ENCODE results near the gene BFAR. TPM values are rescaled to one million over a fixed set of nuclear protein-coding genes. Genes with fewer than 3 reads are reported as not detected.

Gene BFAR
- total and polyA plus RNA-seq, 2 of the 8 experiments (the other 6 are each of a cell fraction or from before 2014, with no cell fraction given): 56.9 to 78.2 TPM

DNA sequence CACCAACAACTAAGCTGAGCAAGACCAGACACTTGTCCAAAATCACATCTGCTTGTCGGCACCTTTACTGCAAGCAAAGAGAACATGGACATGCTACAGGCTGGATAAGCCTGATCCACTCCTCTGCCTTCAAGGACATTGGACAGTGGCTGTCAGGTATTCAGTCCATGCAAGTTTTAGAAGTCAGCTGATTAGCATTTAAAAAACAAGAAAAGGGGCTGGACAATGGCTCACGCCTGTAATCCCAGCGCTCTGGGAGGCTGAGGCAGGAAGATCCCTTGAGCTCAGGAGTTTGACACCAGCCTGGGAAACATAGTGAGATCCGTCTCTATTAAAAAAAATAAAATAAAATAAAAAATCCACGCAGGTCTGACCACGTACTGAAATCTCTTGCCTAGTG lies 23.0 kb upstream of the BFAR start:
- POLR2A ChIA-PET (ENCODE audit: partially characterized antibody): interaction anchor here (0.7 to 3.3 kb wide), 8 partner anchors 9 to 1007 kb away, joined by 3 to 19 read pairs (median 4); partner anchors contain the start of gene PARN
- no peaks in the 10 kb centered on the region for H3K79me1 ChIP-seq (ENCODE audit: low read depth, low read length)
- no peak overlapping the region for H2BK120ac ChIP-seq (replicated peaks; ENCODE audit: low read depth, low read length)
- H2BK5ac ChIP-seq (ENCODE audit: low read depth, low read length): no peak overlapping the region
- no peaks in the 10 kb centered on the region for H3K9me3 ChIP-seq (ENCODE audit: insufficient read depth in 2 of 2, low read depth in 1 of 2, low read length in 1 of 2)
- H3K14ac ChIP-seq (ENCODE audit: insufficient read length): no peak overlapping the region
- no peak overlapping the region for H4K5ac ChIP-seq (ENCODE audit: insufficient read length, low read depth, low read length)
- no peak overlapping the region for H3K56ac ChIP-seq (replicated peaks; ENCODE audit: insufficient read length, low read depth, low read length)
- no peak overlapping the region for H3K23ac ChIP-seq (ENCODE audit: insufficient read length)
- H3K18ac ChIP-seq (ENCODE audit: extremely low read depth, low read length): no peak overlapping the region
- H4K8ac ChIP-seq (ENCODE audit: extremely low read depth, insufficient read depth, low read length): no peak overlapping the region
- H4K20me1 ChIP-seq (replicated peaks in 1 of 2; ENCODE audit: control insufficient read depth in 1 of 2, insufficient read depth in 2 of 2, low read length in 2 of 2): no peaks in the 10 kb centered on the region
- H3K27ac ChIP-seq (ENCODE audit: low read depth, low read length): no peak overlapping the region
- CTCF ChIA-PET (ENCODE audit: partially characterized antibody): interaction anchor here (1.4 kb wide), 1 partner anchor 9 kb away, joined by 5 read pairs; no protein-coding TSS in a partner anchor
- no peak overlapping the region for H3K4me3 ChIP-seq (ENCODE audit: extremely low read depth in 1 of 4, insufficient read depth in 2 of 4, low read depth in 3 of 4, low read length in 4 of 4)
- DNase-seq (ENCODE audit: low read depth in 1 of 2, low spot score in 2 of 2): no peak
- peaks cover 11 to 83% (median 41%) of the 10 kb centered on the region in 4 experiments for H3K36me3 ChIP-seq (ENCODE audit: control insufficient read depth in 2 of 4, insufficient read depth in 4 of 4, low read length in 3 of 4)
- H2BK20ac ChIP-seq (ENCODE audit: low read length): no peak overlapping the region
- H2BK15ac ChIP-seq (ENCODE audit: low read length): no peak overlapping the region
- H3K4me2 ChIP-seq (ENCODE audit: insufficient read depth in 1 of 2, low read depth in 2 of 2, low read length in 2 of 2): no peak overlapping the region
- TF ChIP-seq ATF3 (IDR thresholded peaks at IDR 0.05; ENCODE audit: insufficient read depth, low read depth, low read length) (no peak), JUN (IDR thresholded peaks at IDR 0.05; ENCODE audit: low read depth, low read length) (no peak), SP4 (IDR thresholded peaks at IDR 0.05; ENCODE audit: low read length) (no peak), CTBP2 (IDR thresholded peaks at IDR 0.05; ENCODE audit: borderline replicate concordance, insufficient read depth, insufficient read length, low read length) (no peak), RXRA (IDR thresholded peaks at IDR 0.05; ENCODE audit: insufficient read depth, low read depth, low read length) (no peak)
- WGBS, 2 experiments (ENCODE audit: extremely low coverage in 1 of 2, insufficient coverage in 1 of 2, insufficient read length in 1 of 2, insufficient replicate concordance in 2 of 2, low coverage in 1 of 2, low lambda C conversion rate in 2 of 2, missing lambda C conversion rate in 1 of 2): 85% methylated on average over 6 of the region's 6 CpGs; no CpG with 5 or more reads in 1 of the 2 experiments
- no peak overlapping the region for H3K9ac ChIP-seq (replicated peaks in 1 of 4; ENCODE audit: extremely low read depth in 1 of 4, low read depth in 3 of 4, low read length in 3 of 4)
- H3K4me1 ChIP-seq (replicated peaks in 1 of 4; ENCODE audit: control insufficient read depth in 3 of 4, insufficient read depth in 4 of 4, low read length in 3 of 4): peaks cover 0 to 3% (median 0%) of the 10 kb centered on the region in 4 experiments; a peak in 1 of 7 replicates
- no peak overlapping the region for H2BK12ac ChIP-seq (ENCODE audit: low read depth, low read length)
- no peak overlapping the region for H3K4ac ChIP-seq (replicated peaks; ENCODE audit: insufficient read length, low read depth, low read length)
- no peaks in the 10 kb centered on the region for H3K79me2 ChIP-seq (ENCODE audit: control insufficient read depth in 1 of 2, insufficient read depth in 2 of 2, low read length in 2 of 2)
- H2AFZ ChIP-seq (ENCODE audit: low read length): no peak overlapping the region
- no peak overlapping the region for H2AK5ac ChIP-seq (ENCODE audit: low read depth, low read length)
- H3K23me2 ChIP-seq (ENCODE audit: low read depth, low read length): no peaks in the 10 kb centered on the region
- FAIRE-seq: no peak
- no peak overlapping the region for H4K91ac ChIP-seq (replicated peaks; ENCODE audit: insufficient read length, low read length)
- H3K27me3 ChIP-seq (replicated peaks in 1 of 4; ENCODE audit: control insufficient read depth in 3 of 4, extremely low read depth in 1 of 4, insufficient read depth in 3 of 4, low read length in 3 of 4): no peaks in the 10 kb centered on the region
